Astrocyte of the hippocampus (primary cell): ENCODE results near the gene ANXA6.
"Not testable (repeated sequence)": the region's sequence is repeated elsewhere in the genome, so short reads cannot be mapped to it uniquely, and the experiment has no call there.

ENCODE experiments used
- DNase-seq: peaks from one replicate; pipeline ENCODE4 v3.0.0; 2011; ENCODE audit warnings: low read depth, low spot score

The ANXA6 gene

GRCh38 chr5:151157426-151158286 is at the start of gene ANXA6:
TSS of gene ANXA6 (minus strand) at chr5:151157779. CDS start at chr5:151147901, 9,878 bp downstream.
- peak; percentile 93 for DNase-seq

DNA sequence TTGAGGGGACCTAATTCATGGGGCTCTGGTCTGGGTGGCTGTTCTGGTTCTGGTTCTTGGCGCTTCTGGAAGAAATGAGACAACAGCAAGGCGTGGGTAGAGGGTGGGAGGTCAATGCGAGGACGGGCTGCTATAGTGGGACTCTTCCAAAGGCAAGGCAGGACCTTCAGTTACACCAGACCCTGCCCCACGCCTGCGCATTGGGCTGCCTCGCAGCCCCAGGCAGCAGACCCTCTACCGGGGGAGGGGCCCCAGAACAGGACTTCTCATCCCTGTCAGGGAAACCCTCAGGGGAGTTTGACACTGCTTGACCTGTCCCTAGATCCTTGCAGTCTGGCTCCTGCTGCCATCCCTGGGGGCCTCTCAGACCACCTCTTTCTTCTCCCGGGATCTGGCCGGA is 47.8 kb upstream of the ANXA6 start:
- no peak for DNase-seq

GRCh38 chr5:151204051-151204450 is 46.5 kb upstream of the ANXA6 start:
- DNase-seq: no peak

DNA sequence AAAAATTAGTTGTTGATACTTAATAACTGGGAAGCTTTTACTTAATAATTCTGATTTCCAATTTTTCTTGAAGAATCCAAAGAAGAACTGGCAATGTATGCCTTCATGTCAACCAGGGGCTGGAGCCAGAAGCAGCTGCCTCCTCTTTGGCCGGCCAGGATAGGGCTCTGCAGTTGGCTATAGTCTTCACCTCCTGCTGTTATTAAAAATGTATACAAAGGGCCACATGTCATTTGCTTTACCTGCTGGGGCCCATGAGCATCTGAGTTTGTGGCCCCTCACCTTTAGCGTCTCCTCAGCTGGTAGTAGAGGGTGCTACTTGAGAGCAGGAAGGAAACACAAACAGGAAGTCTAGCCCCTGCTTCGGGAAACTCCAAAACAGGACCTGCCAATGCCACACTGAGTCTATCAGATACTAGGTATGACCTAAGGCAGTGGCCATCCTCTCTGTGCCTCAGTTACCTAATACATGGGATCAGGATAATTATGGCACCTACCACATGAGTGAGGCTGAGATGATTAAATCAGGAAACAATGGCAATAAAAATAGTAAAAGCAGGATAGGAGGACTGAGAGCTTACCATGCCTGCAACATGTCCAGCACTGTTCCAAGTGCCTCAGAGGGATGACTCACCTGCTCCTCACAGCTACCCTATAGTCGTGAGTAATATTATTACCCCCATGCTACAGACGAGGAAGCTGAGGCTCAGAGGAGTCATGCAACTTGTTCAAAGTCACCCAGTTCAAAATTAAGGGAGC is 45.0 kb upstream of the ANXA6 start:
- peak; percentile 51 for DNase-seq

GRCh38 chr5:151200913-151201595 is 43.5 kb upstream of the ANXA6 start:
- no peak for DNase-seq

- DNase-seq: no peak
Measured at GRCh38 chr5:151199581-151200185, 42.1 kb upstream of the ANXA6 start.

- DNase-seq: no peak
Measured at GRCh38 chr5:151198861-151199260, 41.3 kb upstream of the ANXA6 start.

DNA sequence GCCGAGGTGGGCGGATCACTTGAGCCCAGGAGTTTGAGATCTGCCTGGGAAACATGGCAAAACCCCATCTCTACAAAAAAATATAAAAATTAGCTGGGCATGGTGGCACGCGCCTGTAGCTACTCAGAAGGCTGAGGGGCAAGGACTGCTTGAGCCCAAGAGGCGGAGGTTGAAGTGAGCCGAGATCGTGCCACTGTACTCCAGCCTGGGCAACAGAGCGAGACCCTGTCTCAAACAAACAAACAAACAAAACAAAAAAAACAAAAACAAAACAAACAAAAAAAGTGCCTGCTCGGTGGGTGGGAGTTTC is 39.7 kb upstream of the ANXA6 start:
- not testable (repeated sequence) for DNase-seq

DNA sequence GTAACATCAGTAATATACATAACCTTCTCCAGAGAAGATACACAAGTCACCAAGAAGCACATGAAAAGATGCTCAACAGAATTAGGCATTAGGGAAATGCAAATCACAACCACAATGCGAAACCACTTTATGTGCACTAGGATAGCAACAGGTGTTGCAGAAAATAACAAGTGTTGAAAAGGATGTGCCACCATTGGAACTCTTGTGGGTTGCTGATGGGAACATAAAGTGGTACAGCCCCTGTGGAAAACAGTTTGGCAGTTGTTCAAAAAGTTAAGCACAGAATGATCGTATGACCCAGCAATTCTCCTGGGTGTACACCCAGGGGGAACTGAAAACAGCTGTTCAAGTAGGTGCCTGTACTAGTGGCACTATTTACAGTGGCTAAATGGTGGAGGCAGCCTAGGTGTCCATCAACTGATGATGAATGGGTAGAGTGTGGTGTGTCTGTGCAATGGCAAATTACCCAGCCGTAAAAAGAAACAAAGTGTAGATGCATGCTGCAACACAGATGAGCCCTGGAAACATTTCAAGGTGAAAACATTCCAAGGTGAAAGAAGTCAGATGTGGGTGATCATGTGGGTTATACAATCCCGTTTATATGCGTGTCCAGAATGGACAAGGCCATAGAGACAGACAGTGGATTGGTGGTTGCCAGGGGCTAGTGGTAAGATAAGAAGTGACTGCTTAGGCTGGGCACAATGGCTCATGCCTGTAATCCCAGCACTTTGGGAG is 39.1 kb upstream of the ANXA6 start:
- no peak for DNase-seq

GRCh38 chr5:151195622-151196021 is 38.0 kb upstream of the ANXA6 start:
- DNase-seq: no peak

GRCh38 chr5:151192626-151193025 is 35.0 kb upstream of the ANXA6 start:
- DNase-seq: no peak

DNA sequence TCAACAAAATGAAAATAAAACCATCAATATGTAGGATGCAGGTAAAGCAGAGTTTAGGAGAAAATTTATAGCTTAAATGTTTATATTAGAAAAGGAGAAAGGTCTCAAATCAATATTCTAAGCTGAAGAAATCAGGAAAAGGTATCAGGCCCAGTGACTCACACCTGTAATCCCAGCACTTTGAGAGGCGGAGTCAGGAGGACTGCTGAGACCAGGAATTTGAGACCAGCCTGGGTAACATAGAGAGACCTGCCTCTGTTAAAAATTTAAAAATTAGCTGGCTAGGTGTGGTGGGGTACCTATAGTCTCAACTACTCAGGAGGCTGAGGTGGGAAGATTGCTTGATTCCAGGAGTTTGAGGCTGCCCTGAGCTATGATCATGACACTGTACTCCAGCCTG is 34.1 kb upstream of the ANXA6 start:
- no peak for DNase-seq

- DNase-seq: no peak
Measured at GRCh38 chr5:151189151-151189550, 31.6 kb upstream of the ANXA6 start.

DNA sequence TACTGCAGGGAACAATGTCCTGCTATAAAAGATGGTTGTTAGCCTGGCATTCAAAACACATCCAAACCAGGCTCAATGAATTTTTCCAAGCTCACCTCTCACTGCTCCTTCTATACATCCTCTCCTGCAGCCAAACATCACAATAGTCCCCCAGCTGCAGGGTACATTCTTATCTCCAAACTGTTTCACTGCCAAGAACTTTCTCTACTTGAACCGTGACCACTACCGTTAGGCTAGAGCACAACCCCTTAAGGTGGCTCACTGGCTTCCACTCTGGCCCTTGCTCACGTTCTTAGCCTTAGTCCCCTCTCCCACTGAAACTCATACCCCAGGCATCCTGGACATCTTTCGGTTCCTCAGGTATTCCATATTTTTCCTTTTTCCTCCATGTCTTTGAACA is 29.0 kb upstream of the ANXA6 start:
- DNase-seq: no peak

DNA sequence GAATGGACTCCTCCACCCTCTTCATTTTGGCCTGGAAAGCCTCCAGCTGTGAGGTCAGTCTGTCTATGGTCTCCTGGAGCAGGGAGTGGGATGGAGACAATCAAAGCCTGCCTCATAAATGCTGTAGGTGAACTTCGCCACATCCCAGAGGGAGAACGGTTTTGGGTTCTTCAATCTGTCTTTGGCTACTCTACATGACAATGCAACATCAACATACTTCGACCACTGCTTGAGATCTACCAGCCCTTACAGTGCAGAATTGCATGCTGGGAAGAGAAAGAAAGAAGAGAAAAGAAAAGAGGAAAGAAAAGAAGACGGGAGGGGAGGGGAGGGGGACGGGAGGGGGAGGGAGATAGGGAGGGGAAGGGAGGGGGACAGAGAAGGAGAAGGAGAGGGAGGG is 28.5 kb upstream of the ANXA6 start:
- DNase-seq: no peak

DNA sequence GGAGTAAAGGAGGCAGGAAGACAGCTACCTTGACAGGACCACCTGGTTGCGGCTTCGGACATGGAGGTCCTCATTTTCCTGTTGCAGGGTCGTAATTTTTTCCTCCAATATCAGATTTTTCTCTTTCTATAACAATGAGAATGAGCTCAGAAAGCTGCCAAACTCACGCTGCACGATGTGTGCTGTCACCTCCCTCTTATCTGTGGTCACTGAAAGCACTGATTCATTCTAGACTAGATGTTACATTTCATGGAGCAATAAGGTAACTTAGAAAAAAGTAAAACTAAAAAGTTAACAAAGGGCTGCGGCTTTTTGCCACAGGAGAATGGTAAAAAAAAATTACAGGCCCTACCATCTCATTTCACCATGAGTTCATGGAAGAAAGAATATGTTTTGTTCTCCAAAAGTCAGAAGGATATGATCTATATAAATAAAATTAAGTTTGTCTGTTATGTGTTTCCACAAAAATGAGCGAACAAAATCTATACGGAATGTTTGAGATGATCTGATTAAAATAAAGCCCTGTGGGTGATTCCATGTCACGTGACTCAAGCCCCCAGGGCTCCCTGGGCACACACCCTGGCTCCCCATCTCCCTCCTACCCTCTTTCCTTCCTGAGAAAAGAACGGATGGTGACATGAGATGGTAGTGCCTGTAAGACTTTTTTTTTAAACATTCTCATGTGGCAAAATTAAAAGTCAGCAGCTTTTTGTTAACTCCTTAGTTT is 26.9 kb upstream of the ANXA6 start:
- no peak for DNase-seq

DNA sequence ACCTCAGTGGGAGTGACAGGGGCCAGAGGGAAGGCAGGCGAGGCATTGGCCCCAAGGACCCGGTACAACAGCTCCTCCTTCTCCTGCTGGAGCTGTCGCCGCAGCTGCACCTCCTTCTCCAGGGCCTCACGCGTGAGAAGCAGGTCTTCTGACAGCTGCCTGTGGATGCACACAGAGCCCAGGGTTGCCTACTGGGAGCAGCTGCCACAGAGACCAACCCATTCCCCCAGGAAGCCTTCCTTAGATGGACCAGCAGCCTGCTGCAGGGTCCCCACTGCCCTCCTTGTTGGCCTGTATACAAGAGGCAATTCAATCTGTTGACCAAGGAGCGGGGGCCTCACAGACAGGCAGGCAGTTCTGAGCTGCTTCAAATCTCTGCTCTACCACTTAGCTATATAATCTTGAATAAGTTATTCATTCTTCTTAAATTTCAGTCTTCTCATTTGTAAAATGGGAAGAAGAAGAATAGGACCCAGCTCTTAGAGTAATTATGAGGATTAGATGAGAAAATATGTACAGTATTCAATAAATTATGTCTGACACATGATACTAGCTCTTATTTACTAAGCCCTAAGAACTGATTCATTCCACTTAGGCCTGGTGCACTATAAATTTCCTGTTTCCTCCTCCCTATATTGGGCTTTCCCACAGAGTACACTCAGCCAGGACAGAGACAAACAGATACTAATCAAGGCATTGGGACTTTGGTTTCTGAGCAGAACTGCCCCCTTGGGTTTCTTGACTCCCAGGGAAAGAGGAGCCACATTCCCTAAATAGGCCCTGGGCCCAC is 26.1 kb upstream of the ANXA6 start:
- no peak for DNase-seq

GRCh38 chr5:151182976-151183375 is 25.4 kb upstream of the ANXA6 start:
- no peak for DNase-seq

GRCh38 chr5:151182524-151182900 is 24.9 kb upstream of the ANXA6 start:
- DNase-seq: no peak
